ENCODE data around the gene GRB14.
"Not testable (repeated sequence)": the region's sequence is repeated elsewhere in the genome, so short reads cannot be mapped to it uniquely, and the experiment has no call there.

GRB14 gene

DNA sequence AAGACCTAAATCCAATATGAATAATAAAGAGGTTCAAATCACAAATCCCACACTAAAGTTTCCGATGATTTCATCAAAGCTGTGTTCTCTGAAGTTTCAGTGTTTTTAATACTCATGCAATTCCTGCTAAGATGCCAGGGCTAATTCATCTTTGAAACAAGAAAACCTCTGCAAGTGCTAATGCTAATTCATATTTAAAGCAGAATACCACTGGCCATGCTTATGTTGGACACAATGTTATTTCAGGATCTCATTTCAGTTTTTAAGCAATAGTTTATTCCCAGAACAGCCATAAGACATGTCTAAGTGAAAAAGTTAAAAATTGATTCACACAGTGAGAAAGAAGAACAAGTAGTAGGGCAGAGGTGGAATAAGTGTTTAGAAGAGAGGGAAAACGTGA lies 62.8 kb downstream of the GRB14 start:
- no peak for DNase-seq (ENCODE audit: low spot score)

DNA sequence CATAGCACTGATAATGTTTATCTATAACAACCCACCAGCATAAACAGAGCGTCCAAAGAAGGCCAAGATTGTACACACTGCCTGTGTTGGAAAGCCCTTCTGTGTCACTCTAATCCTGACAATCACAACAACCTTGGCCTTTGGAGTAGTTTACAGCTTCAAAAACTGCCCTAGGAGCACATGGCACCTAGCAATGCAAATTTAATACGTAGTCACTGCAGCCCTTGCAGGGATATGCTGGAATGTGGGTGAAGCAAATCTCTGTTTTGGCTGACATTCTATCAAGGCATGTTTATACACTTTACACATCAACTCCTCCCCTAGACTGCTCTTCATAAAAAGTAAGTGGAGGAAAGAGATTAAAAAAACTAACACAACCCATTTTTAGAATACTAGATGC lies 66.8 kb downstream of the GRB14 start:
- no peak for DNase-seq (ENCODE audit: low spot score)

DNA sequence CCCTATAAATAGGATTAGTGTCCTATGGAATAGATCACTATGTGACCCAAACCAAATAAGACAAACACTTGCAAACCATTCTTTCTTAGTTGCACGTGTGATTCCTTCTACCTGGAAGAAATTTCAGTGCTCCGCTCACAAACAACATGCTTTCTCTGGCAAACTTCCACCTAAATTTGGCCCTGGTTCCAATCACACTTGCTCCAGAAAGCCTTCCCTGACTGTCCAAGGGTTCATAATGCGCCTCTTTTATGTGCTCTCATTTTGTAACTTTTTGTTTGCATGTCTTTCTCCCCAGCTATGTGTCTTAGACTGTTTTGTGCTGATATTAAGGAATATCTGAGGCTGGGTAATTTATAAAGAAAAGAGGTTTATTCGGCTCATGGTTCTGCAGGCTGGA lies 69.8 kb downstream of the GRB14 start:
- no peak for DNase-seq (ENCODE audit: low spot score)

DNA sequence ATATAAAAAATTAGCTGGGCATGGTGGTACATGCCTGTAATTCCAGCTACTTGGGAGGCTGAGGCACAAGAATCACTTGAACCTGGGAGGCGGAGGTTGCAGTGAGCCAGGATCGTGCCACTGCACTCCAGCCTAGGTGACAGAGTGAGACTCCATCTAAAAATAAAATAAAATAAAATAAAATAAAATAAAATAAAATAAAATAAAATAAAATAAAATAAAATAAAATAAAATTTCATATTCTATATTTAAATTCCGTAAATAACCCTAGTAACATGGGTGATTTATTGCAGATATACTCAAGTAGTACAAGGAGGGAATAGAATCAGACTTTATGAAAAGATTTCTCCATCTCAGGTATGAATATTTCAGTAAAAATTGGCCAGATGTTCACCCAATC lies 71.6 kb downstream of the GRB14 start:
- DNase-seq (ENCODE audit: low spot score) = not testable (repeated sequence)

DNA sequence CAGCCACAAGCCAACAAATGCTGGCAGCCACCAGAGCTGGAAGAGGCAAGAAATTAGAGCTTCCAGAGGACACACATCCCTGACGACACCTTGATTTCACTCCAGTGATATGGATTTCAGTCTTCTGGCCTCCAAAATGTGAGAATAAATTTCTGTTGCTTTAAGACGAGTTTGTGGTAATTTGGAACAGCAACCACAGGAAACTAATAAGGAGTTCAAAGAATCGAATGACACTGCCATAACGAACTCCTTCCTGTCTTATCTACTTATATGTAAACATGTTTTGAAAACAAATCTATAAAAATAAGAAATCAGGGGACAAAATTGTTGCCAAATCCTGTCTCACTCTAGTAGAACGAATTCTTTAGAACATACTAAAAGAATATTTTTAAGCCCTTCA lies 75.8 kb downstream of the GRB14 start:
- DNase-seq (ENCODE audit: low spot score) = no peak

DNA sequence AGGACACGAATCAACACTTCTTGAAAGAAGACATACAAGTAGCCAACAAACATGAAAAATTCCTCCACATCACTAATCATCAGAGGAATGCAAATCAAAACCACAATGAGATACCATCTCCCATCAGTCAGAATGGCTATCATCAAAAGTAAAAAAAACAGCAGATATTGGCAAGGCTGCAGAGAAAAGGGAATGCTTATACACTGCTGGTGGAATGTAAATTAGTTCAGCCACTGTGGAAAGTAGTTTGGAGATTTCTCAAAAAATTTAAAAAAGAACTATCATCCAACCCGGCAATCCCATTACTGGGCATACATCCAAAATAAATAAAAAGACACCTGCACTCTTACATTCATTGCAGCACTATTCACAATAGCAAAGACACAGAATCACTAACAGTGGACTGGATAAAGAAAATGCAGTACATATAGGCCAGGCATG lies 78.7 kb downstream of the GRB14 start:
- DNase-seq (ENCODE audit: low spot score) = no peak

DNA sequence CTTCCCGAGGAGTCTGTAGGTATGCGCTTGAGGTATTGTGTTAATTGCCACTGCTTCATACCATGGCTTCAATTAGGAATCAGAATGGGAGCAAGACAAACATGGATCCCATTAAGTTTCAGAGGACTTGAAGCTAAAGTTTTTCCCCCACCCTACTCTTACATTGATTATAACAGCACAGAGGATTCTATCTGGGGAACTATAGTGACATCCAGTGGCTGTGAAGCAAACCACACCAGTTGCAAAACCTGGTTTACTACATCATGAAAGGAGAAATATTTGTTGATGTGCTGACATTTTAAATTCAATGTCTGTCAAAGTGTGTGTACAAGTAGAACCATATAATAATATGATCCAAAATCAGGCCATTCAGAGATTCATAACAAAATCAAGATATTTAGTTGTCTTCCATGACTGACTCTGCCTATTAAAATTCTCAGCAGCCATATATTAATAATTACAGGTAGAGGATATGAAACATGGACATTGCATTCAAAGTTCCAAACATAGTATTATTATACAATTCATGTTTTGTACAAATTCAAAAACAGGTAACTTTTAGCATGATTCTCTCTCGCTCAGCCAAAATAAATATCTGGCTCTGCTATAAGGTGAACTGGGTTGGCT lies 82.9 kb downstream of the GRB14 start:
- DNase-seq (ENCODE audit: low spot score) = peak; percentile 3

DNA sequence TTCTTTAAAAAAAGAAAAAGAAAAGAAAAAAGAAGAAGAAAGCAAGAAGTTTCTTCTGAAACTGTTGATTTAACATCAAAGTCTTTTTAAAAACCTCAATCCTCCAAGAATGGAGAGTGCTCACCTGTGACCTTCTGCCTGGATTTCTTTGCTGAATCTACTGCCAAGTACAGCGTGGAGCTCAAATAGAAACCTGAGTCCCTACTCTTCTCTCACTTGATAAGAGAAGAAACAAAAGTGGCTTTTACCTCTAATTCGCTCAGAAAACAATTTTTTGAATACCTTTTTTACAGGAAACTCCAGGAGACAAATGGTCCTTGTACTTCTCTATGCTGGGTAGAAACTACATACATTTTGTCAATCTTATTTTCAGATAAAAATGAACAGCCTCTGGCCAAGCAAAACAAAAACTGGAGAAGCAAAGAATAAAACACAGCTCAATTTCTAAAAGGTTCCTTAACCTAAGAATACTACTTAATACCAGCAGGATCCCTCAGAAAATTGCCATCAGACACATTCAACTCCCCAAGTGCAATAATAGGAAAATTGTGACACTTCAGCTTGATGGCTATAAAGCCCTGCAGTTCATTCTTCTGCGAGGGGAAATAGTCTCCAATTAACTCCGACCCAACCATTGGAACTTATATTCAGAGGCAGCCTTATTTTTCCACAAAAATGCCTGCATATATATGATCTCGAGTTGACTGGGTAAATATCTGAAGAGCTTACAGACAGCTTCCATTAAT lies 85.8 kb downstream of the GRB14 start:
- DNase-seq (ENCODE audit: low spot score) = no peak

DNA sequence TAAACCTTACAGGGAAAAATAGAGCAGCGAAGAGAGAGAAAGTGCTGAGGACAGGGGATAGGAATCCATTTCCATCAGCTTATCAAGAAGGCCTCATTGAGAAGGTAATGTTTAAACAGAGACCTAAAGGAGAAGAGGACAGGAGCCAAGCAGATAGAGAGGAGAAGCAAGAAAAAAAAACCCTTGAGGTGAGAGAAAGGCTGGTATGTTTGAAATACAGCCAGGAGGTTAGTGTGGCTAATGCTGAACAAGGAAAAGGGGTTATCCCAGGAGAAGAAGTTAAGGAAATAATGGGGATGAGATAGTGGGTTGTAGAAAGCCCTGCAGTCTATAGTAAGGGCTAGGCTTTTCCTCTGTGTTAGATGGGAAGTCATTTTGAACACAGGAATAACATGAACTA lies 90.8 kb downstream of the GRB14 start:
- DNase-seq (ENCODE audit: low spot score) = no peak

DNA sequence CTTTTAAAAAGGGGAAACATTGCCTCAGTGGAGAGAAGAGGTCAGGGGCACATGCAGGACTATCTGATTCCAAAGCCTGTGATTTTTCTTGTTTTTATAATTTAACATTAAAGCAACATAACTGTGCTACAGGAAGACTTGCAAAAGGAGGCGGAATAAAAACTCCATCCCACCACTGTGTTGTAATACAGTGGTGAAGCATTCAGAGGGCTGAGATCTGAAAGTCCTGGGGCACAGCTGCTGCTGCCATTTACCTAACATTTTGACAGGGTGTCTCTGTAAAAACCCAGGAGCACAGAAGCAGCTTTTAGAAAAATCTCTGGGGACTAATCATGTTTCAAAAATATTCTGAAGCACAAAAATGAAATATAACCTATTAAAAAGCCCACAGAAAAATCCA lies 97.6 kb downstream of the GRB14 start:
- DNase-seq (ENCODE audit: low spot score) = no peak

DNA sequence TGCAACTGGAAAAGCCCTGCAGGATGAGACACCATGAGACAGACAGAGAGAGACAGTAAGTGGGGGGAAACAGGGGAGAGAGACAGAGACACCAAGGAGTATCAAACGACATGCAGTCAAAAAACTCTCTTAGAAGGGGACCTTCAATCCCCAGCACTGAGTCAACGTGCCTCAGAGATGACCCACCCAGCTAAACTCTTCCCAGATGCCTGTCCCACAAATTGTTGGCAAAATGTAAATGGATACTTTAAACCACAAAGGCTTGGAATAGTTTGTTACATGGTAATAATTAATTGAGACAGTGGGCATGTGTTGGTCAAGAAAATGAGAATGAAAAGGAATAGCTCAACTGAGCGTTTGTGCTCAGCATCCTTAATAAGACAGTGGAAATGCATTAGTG lies 98.3 kb downstream of the GRB14 start:
- no peak for DNase-seq (ENCODE audit: low spot score)

DNA sequence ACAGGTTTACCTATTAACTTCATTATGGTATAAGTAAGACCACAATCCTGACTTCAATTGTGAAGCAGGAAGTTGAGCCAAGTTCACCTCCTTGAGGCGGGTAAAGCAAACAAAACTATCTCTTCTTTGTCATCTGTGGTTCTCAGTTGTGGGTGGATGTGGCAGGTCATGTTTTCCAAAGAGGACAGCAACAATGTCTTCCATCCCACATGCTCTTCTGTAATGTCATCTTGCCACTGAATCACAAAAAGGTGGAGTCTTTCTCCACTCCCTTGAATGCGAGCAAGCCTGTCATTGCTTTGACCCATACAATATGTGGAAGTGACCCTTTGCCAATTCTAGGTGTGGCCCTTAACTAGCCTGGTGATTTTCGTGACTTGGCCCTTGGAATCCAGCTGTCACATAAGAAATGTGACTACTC lies 98.7 kb downstream of the GRB14 start:
- DNase-seq (ENCODE audit: low spot score) = no peak

DNA sequence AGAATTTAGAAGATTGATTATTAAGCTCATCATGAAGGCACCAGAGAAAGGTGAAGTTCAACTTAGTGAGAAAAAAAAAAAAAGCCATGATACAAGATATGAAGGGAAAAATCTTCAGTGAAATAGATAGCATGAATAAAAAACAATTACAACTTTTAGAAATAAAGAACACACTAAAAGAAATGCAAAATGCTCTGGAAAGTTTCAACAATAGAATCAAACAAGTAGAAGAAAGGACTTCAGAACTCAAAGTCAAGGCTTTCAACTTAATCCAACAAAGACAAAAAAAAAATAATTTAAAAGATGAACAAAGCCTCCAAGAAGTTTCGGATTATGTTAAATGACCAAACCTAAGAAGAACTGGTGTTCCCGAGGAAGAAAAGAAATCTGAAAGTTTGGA lies 105.5 kb downstream of the GRB14 start:
- DNase-seq (ENCODE audit: low spot score) = no peak

DNA sequence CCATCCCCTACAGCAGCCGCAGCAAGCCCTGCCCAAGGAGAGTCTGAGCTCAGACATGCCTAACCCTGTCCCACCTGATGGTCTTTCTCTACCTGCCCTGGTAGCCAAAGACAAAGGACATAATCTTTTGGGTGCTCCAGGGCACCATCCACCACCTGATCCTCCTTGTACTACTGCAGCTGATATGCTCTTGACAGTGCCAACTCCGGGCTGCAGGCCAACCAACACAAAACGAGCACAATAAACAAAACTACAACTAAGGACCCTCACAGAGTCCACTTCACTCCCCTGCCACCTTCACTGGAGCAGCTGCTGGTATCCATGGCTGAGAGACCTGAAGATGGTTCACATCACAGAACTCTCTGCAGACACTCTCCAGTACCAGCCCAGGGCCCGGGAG lies 106.3 kb downstream of the GRB14 start:
- no peak for DNase-seq (ENCODE audit: low spot score)

DNA sequence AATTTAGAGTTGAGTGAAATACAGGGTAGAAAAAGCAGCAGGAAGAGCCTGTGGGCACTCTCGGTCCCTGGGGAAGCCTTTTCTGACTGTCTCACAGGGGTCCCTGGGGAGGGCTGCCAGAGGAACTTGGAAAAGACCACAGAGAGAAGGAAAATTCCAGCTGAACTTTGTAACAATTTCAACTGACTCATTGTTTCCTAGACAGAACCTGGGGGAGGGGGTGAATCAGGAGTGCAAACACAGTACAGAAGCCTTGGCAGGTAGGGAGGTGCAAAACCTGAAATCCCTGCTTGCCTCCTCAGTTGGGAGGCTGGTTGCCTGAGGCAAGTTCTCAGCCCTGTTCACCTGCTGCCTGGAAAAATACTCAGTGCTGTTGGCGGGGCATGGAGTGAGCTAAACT lies 106.8 kb downstream of the GRB14 start:
- no peak for DNase-seq (ENCODE audit: low spot score)

DNA sequence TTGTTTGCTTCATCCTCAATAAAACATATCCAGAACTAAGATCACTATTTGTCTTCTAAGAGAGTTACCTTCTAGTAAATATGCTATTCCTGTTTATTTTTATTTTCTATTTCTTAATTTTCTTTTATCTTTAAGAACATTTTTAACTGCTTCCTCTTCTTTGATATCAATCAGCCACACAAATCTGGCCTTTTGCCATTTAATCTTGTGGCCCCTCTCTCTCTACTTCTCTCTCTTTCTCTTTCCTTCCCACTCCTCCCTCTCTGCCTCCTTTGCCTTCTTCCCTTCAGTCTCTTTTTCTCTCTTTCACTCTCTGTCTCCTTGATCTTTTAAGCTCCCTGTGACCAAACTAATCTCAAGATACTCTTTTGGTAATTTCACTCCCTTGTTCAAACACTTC lies 108.4 kb downstream of the GRB14 start:
- no peak for DNase-seq (ENCODE audit: low spot score)

DNA sequence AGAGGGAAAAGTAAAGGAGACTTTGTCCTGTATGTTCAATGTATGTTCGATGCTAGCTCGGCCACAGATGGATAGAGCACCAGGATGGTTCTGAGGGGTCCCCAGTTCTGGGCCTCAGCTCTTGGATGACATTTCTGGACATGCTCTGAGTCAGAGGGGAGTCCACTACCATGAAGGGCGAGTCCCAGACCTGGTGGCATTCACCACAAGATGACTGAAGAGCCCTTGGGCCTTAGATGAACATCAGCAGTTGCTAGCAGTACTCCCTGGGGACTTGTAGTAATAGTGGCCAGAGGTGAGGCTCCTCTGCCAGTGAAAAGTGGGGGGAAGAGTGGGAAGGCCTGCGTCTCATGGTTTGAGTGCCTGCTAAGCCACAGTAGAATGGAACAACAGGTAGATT lies 109.5 kb downstream of the GRB14 start:
- no peak for DNase-seq (ENCODE audit: low spot score)

DNA sequence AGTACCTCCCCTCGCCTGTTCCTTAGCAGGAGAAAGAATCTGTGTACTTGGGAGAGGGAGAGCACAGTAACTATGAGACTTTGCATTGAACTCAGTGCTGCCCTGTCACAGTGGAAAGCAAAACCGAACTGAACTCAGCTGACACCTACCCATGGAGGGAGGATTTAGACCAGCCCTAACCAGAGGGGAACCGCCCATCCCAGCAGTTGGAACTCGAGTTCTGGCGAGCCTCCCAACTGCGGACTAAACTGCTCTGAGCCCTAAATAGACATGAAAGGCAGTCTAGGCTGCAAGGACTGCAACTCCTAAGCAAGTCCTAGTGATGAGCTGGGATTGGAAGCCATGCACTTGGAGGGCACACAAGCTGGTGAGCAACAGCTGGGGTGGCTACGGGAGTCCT lies 110.4 kb downstream of the GRB14 start:
- no peak for DNase-seq (ENCODE audit: low spot score)

DNA sequence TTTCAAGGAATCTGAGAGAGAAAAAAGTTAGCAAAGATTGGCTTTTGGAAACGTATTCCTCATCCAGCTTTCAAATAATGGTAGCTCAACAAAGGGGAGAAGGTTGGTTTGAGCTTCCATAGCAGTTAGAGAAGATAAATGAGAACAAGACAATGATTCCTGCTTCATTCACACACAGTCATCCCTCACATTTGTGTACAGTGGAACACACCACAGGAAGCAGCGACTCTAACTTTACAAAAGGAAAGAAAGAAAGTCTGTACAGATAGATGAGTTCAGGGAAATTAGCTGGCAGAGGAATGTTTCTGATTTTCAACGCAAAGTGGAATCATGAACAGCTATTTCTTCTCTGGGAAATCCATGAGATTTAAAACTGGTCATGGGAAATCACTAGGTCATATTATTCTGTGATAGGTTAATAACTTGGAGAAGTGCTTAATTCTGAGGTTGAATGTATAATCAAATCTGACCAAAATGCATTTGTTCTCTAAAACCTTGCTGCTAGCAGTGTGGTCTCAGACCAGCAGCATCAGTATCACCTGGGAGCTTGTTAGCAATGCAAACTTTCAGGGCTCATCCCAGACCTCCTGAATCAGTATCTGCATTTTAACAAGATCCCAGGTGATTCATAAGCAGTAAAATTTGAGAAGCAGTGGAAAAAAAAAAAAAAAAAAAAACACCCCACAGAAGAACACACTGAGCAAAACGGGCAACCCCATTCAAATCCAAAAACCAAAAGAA lies 112.0 kb downstream of the GRB14 start:
- DNase-seq (ENCODE audit: low spot score) = no peak

DNA sequence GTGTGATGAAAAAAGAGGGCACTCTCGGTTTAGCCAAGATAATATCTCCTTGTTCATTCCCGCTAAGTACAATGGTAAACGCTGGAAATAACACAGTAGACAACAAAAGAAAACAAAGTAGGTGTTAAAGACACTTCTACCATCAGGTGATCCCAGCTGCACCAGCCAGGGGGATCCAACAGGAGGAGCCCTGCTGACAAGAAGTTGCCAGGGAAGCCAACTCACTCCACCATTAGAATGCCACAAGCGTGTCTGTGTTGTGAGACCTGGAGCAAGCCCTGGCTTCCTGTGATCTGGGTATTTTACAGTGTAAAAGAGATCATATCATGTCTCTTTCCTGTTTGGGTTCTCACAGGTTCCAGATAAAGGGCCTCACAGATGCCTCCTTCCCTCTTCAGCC lies 117.0 kb downstream of the GRB14 start:
- no peak for DNase-seq (ENCODE audit: low spot score)

DNA sequence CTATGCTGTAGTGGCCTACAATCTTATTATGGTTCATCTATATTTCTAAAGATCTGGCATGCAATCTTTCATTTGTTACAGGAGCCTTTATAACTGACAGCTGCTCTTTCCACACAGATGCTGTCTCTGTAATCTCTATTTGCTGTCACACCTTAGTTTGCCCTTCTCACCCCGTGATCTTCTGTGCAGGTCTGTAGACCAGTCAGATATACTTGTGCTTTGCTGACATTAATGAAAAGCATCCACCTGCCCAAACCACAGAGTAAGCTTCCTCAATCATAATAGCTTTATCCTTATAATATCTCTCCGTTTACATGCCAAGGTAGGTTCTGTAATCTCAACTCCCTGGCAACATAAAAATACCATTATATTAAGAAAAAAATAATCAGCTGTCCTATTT lies 122.4 kb downstream of the GRB14 start:
- DNase-seq (ENCODE audit: low spot score) = no peak

DNA sequence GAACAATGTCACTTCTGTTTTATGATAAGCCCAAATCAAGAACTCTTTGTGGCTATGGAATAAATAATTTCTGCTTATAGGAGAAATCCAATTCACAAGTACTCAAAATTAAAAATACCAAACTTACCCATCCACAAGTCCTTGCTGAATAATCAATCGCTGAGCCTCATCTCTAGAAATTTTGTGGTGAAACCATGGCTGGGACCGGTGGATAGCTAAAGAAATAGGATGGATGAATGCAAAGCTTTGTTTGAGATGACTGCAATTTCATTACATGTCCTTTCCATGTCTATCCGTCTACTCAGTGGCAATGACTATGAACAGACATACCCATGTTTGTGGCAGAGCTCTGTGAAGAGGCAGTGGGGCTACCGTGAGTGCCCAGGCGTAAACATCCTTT lies 124.4 kb downstream of the GRB14 start:
- DNase-seq (ENCODE audit: low spot score) = no peak

DNA sequence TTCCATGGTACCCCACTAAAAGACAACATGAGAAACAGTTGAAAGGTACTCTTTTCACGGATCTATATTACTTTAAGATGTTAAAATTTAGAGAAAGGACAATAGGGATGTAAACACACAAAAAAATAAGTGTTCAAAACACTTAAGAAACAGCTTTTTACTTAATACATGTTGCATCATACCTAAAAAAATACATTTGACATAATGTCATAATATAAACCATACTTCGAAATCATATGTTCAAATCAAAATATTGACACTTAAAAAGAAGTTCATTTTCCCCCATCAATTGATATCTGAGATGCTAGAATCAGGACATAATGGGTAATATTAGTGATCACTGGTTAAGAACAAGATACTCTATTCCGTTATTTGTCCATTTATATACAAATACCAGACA lies 124.9 kb downstream of the GRB14 start:
- DNase-seq (ENCODE audit: low spot score) = no peak

Measured in germinal center (tissue), 1 donor.